ENCODE data around the gene CFAP251. TPM values are rescaled to one million over a fixed set of nuclear protein-coding genes. Genes with fewer than 3 reads are reported as not detected.
A peak's percentile ranks its signal among the peaks of the same experiment; 100 is the strongest.

CFAP251 gene
- total RNA-seq, 1 experiment from 2014 or later: 5.5 TPM

- BruUV-seq (replicated peaks): TSS peak; percentile 48
- TF ChIP-seq EZH2 (IDR thresholded peaks at IDR 0.05; ENCODE audit: borderline replicate concordance, low read depth, low read length, poor library complexity, severe bottlenecking): no peak
- TF ChIP-seq CTCF (conservative IDR thresholded peaks at IDR 0.05; ENCODE audit: low read depth, low read length): no peak
- Histone ChIP-seq H3K27ac (ENCODE audit: low read depth, low read length, poor library complexity, severe bottlenecking) (no peak overlapping the region), H3K4me3 (ENCODE audit: low read depth, low read length, poor library complexity, severe bottlenecking) (peak overlapping the region; percentile 86), H3K9me3 (ENCODE audit: low read depth, low read length, poor library complexity, severe bottlenecking) (no peaks in the 10 kb centered on the region), H3K36me3 (ENCODE audit: insufficient read depth, low read length, poor library complexity, severe bottlenecking) (no peaks in the 10 kb centered on the region), H3K4me1 (ENCODE audit: insufficient read depth, low read length, poor library complexity, severe bottlenecking) (peaks cover 12% of the 10 kb centered on the region), H3K27me3 (replicated peaks; ENCODE audit: insufficient read depth, low read depth, low read length, poor library complexity) (no peaks in the 10 kb centered on the region)
- ChIA-PET CTCF (no interaction called here), POLR2A (ENCODE audit: low non-redundant PET) (interaction anchor here (0.7 kb wide), 1 partner anchor 258 kb away, joined by 3 read pairs; no protein-coding TSS in a partner anchor)
- intact Hi-C loops (cut with micrococcal nuclease; ENCODE audit: unreplicated experiment): no loop called here
- no peak for DNase-seq (ENCODE audit: low spot score)
Measured at GRCh38 chr12:122020795-122021192, 102.4 kb downstream of the CFAP251 start.

- no peaks in the 10 kb centered on the region for H3K9me3 ChIP-seq (ENCODE audit: low read depth, low read length, poor library complexity, severe bottlenecking)
- POLR2A ChIA-PET (ENCODE audit: low non-redundant PET): interaction anchor here (0.6 to 0.7 kb wide), 2 partner anchors 225 to 259 kb away, joined by 3 to 5 read pairs; no protein-coding TSS in a partner anchor
- H3K36me3 ChIP-seq (ENCODE audit: insufficient read depth, low read length, poor library complexity, severe bottlenecking): no peaks in the 10 kb centered on the region
- H3K27me3 ChIP-seq (replicated peaks; ENCODE audit: insufficient read depth, low read depth, low read length, poor library complexity): no peaks in the 10 kb centered on the region
- intact Hi-C loops (cut with micrococcal nuclease; ENCODE audit: unreplicated experiment): no loop called here
- peak; percentile 42 for DNase-seq (ENCODE audit: low spot score)
- peaks cover 12% of the 10 kb centered on the region for H3K4me1 ChIP-seq (ENCODE audit: insufficient read depth, low read length, poor library complexity, severe bottlenecking)
- CTCF ChIA-PET: no interaction called here
- peak overlapping the region; percentile 75 for H3K27ac ChIP-seq (ENCODE audit: low read depth, low read length, poor library complexity, severe bottlenecking)
- TF ChIP-seq EZH2 (IDR thresholded peaks at IDR 0.05; ENCODE audit: borderline replicate concordance, low read depth, low read length, poor library complexity, severe bottlenecking) (no peak), CTCF (conservative IDR thresholded peaks at IDR 0.05; ENCODE audit: low read depth, low read length) (no peak)
- peak overlapping the region; percentile 86 for H3K4me3 ChIP-seq (ENCODE audit: low read depth, low read length, poor library complexity, severe bottlenecking)
- BruUV-seq (replicated peaks): no TSS peak
Measured at GRCh38 chr12:122021193-122021821, 102.9 kb downstream of the CFAP251 start.

DNA sequence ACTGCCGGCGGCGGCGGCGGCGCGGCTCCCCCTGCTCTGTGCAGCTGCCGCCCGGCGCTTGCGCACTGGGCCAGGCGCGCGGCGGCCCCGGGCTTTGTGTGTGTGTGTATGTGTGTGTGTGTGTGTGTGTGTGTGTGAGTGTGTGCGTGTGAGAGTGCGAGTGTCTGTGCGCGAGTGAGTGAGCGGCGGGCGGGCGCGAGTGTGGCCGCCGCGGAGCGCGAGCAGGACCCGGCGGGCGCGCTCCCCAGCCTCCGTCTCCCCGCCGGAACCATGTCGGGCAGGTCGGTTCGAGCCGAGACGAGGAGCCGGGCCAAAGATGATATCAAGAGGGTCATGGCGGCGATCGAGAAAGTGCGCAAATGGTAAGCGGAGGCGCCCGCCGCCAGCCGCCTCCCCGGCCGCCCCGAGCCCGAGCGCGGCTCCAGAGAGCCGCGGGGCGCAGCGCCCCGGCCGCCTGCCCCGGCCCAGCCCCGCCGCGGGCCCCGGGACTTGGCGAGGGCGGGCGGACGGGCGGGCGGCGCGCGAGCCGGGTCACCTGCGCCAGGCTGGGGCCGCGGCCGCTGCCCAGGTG, 103.5 kb downstream of the CFAP251 start, which contains the start of gene BCL7A:
TSS of gene BCL7A (plus strand) at position 63 of the 571 bp plus-strand sequence. CDS start at position 271, 208 bp downstream.
- intact Hi-C loops (cut with micrococcal nuclease; ENCODE audit: unreplicated experiment): loop anchor here (2.0 kb wide), 1 partner anchor 97 kb away; no protein-coding TSS in a partner anchor
- ChIA-PET CTCF (no interaction called here), POLR2A (ENCODE audit: low non-redundant PET) (interaction anchor here (0.6 kb wide), 1 partner anchor 226 kb away, joined by 5 read pairs; no protein-coding TSS in a partner anchor)
- Histone ChIP-seq H3K27ac (ENCODE audit: low read depth, low read length, poor library complexity, severe bottlenecking) (peak within 1 kb of the TSS; percentile 85), H3K9me3 (ENCODE audit: low read depth, low read length, poor library complexity, severe bottlenecking) (no peaks in the 10 kb centered on the region), H3K4me1 (ENCODE audit: insufficient read depth, low read length, poor library complexity, severe bottlenecking) (peaks cover 12% of the 10 kb centered on the region), H3K4me3 (ENCODE audit: low read depth, low read length, poor library complexity, severe bottlenecking) (peak within 1 kb of the TSS; percentile 86), H3K27me3 (replicated peaks; ENCODE audit: insufficient read depth, low read depth, low read length, poor library complexity) (no peaks in the 10 kb centered on the region), H3K36me3 (ENCODE audit: insufficient read depth, low read length, poor library complexity, severe bottlenecking) (no peaks in the 10 kb centered on the region)
- no TSS peak for BruUV-seq (replicated peaks)
- TF ChIP-seq EZH2 (IDR thresholded peaks at IDR 0.05; ENCODE audit: borderline replicate concordance, low read depth, low read length, poor library complexity, severe bottlenecking): no peak
- no peak for TF ChIP-seq CTCF (conservative IDR thresholded peaks at IDR 0.05; ENCODE audit: low read depth, low read length)
- peak; percentile 88 for DNase-seq (ENCODE audit: low spot score)
